CD4-positive, alpha-beta T cell treated with Interleukin-4 for 4 hours (primary cell): Measurements from ENCODE around the gene MAPK14.
"Not testable (repeated sequence)": the region's sequence is repeated elsewhere in the genome, so short reads cannot be mapped to it uniquely, and the experiment has no call there.

ENCODE experiments used
- DNase-seq: peaks from one replicate; pipeline ENCODE4 v3.0.0-alpha.2; 2020

The MAPK14 gene

GRCh38 chr6:36071281-36071680 is 43.7 kb downstream of the MAPK14 start:
- no peak for DNase-seq

GRCh38 chr6:36071714-36072113 is 44.1 kb downstream of the MAPK14 start:
- no peak for DNase-seq

GRCh38 chr6:36072681-36073080 is 45.1 kb downstream of the MAPK14 start:
- DNase-seq: no peak

GRCh38 chr6:36073587-36073986 is 46.0 kb downstream of the MAPK14 start:
- no peak for DNase-seq

- DNase-seq: no peak
These were observed 48.0 kb downstream of the MAPK14 start for GRCh38 chr6:36075656-36076055.

GRCh38 chr6:36076178-36077063 is 48.8 kb downstream of the MAPK14 start:
- no peak for DNase-seq

- no peak for DNase-seq
These were observed 50.6 kb downstream of the MAPK14 start for GRCh38 chr6:36078159-36078558.

- DNase-seq: no peak
These were observed 52.0 kb downstream of the MAPK14 start for GRCh38 chr6:36079601-36080000.

GRCh38 chr6:36082318-36082717 is 54.7 kb downstream of the MAPK14 start:
- no peak for DNase-seq

GRCh38 chr6:36083446-36083845 is 55.8 kb downstream of the MAPK14 start:
- DNase-seq: no peak

- DNase-seq: not testable (repeated sequence)
These were observed 60.6 kb downstream of the MAPK14 start for GRCh38 chr6:36088204-36088603.

GRCh38 chr6:36089048-36089447 is 61.4 kb downstream of the MAPK14 start:
- DNase-seq: no peak

GRCh38 chr6:36094238-36094637 is 66.6 kb downstream of the MAPK14 start:
- DNase-seq: no peak

GRCh38 chr6:36094753-36095496 is 67.3 kb downstream of the MAPK14 start:
- DNase-seq: peak; percentile 73

GRCh38 chr6:36095497-36096391 is 68.1 kb downstream of the MAPK14 start:
- DNase-seq: no peak

- no peak for DNase-seq
These were observed 70.8 kb downstream of the MAPK14 start for GRCh38 chr6:36098253-36098919.

- peak; percentile 15 for DNase-seq
These were observed 71.5 kb downstream of the MAPK14 start for GRCh38 chr6:36098920-36099647.

GRCh38 chr6:36099869-36100483 is 72.4 kb downstream of the MAPK14 start:
- DNase-seq: peak; percentile 69

GRCh38 chr6:36101691-36102090 is 74.1 kb downstream of the MAPK14 start:
- DNase-seq: no peak

GRCh38 chr6:36102853-36103252 is 75.2 kb downstream of the MAPK14 start:
- DNase-seq: no peak

GRCh38 chr6:36104836-36105235 is 77.2 kb downstream of the MAPK14 start:
- DNase-seq: no peak
